GM10266 (cell line): Measurements from ENCODE around the gene ZNF19.

Experiments
- DNase-seq: peaks from one replicate; pipeline ENCODE4 v3.0.0; 2012; ENCODE audit errors: extremely low spot score
- TF ChIP-seq, protein P1 (sequence below): IDR thresholded peaks from 2 replicates; pipeline ENCODE4 v1.5.1; 2012; ENCODE audit warnings: mild to moderate bottlenecking, low read depth; ENCODE audit not compliant: control insufficient read depth, insufficient read depth; ENCODE audit errors: missing control alignments

The ZNF19 gene

DNA sequence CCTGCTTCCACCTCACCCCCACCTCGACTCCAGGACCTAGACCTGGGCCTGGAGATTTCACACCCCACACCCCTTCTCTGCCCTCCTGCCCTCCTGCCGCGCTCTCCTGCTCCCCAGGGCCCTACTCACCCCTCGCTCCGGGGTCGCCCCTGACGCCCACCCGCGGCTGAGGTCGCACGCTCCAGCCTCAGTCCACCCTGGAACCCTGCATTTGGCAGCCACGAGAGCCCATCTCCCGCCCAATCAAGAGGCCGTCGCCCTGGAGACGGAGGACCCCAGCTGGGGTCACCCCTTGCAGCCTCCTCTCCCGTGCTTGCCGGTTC, 63.4 kb downstream of the ZNF19 start:
- TF ChIP-seq, protein P1, sequence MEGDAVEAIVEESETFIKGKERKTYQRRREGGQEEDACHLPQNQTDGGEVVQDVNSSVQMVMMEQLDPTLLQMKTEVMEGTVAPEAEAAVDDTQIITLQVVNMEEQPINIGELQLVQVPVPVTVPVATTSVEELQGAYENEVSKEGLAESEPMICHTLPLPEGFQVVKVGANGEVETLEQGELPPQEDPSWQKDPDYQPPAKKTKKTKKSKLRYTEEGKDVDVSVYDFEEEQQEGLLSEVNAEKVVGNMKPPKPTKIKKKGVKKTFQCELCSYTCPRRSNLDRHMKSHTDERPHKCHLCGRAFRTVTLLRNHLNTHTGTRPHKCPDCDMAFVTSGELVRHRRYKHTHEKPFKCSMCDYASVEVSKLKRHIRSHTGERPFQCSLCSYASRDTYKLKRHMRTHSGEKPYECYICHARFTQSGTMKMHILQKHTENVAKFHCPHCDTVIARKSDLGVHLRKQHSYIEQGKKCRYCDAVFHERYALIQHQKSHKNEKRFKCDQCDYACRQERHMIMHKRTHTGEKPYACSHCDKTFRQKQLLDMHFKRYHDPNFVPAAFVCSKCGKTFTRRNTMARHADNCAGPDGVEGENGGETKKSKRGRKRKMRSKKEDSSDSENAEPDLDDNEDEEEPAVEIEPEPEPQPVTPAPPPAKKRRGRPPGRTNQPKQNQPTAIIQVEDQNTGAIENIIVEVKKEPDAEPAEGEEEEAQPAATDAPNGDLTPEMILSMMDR, result no peak
- DNase-seq, result no peak

DNA sequence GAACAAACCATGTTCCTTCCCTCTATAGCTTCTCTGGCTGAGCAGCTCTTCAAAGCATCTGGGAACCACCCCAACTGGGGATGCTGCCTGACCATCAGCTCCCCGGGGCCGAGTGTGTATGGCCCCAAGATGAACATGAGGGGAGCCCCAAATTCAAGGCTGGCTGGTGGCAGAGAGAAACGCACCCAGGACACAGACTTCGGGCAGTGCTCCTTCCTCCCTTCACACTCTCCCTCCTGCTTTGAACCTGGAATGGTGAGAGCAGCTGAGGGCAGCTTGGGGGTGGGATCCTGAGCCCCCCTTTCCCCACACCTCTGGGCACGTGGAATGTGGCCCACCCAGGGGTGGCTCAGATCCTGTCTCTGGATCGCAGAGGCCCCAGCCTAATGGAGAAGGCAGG, 64.5 kb downstream of the ZNF19 start:
- TF ChIP-seq, protein P1, result no peak
- DNase-seq, result no peak

DNA sequence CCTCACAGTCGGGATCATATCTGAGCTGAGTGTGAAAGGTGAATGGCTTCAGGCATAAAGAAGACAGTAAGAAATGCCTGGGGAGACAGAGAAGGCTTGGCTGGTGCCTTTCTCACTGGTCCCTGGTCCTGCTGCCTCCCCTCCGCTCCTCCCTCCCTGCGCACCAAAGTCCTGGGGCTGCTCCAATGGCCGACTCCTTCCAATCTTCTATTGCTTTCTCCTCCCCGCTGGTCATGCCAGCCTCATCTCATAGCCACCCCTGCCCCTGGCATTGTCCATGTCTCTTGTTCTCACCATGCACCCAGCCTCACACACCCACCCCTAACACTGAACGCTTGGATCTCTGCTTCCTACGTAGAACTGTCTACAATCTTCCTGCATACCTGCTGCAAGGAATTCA, 65.3 kb downstream of the ZNF19 start:
- no peak for DNase-seq
- TF ChIP-seq, protein P1, result no peak
